H1 (cell line): ENCODE measurements around the gene ADGRV1. TPM values are rescaled to one million over a fixed set of nuclear protein-coding genes. Genes with fewer than 3 reads are reported as not detected.

Experiments
- BACH1 ChIP-seq: IDR thresholded peaks from 2 replicates; pipeline ENCODE4 v1.6.1; 2012; ENCODE audit warnings: low read length, improper control_type of control experiment
- polyA plus RNA-seq, 7 experiments: library from polyadenylated mRNA; depleted of rRNA in 3 of 7; stranded (reverse) in 5 of 7; unstranded in 2 of 7; fragments of >200 nt in 5 of 7; fragments of 200-250 nt in 2 of 7; gene quantifications; 1 replicate in 5 of 7; 2 replicates in 1 of 7; 4 replicates in 1 of 7; pipeline versions ENCODE4 v1.2.1 to v1.2.3, GENCODE V29; 2011 to 2013; ENCODE audit warnings: missing spikeins in 2 of 7, mixed read lengths in 2 of 7
- total RNA-seq: library from RNA; stranded (reverse); fragmentation: NEBNext Ultra II Directional; extraction: Animal tissue kit (Norgen Biotek cat#: 25700); gene quantifications from 2 replicates; pipeline ENCODE4 v1.2.1, GENCODE V29; 2021
- TF ChIP-seq, protein P1 (sequence below): fragments of 300-600 bp; sonication (generic); IDR thresholded peaks from 2 replicates; pipeline ENCODE4 v1.7.1; 2012; ENCODE audit warnings: low read length, moderate library complexity, mild to moderate bottlenecking, inconsistent platforms; ENCODE audit not compliant: insufficient replicate concordance

The ADGRV1 gene
- total and polyA plus RNA-seq, 2 of the 8 experiments (the other 6 are each of a cell fraction or from before 2014, with no cell fraction given) = 53.1 to 62.2 TPM

DNA sequence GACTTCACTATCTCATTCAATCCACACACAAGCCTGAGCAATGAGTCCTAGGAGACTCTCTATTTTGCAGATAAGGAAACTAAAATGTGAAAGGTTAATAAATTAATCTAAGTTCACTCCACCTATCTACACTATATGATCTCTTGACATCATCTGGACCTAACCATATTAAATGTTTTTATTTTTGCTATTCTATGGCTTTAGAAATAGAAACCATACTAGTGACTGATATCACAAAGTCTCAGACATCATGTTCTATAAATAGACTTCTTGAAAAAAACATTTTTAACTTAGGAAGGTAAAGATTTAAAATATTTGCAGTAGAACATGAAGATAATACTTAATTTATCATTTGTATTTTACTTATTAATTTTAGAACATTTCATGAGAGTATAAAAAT lies 9.4 kb upstream of the ADGRV1 start (continued):
- TF ChIP-seq, protein P1, sequence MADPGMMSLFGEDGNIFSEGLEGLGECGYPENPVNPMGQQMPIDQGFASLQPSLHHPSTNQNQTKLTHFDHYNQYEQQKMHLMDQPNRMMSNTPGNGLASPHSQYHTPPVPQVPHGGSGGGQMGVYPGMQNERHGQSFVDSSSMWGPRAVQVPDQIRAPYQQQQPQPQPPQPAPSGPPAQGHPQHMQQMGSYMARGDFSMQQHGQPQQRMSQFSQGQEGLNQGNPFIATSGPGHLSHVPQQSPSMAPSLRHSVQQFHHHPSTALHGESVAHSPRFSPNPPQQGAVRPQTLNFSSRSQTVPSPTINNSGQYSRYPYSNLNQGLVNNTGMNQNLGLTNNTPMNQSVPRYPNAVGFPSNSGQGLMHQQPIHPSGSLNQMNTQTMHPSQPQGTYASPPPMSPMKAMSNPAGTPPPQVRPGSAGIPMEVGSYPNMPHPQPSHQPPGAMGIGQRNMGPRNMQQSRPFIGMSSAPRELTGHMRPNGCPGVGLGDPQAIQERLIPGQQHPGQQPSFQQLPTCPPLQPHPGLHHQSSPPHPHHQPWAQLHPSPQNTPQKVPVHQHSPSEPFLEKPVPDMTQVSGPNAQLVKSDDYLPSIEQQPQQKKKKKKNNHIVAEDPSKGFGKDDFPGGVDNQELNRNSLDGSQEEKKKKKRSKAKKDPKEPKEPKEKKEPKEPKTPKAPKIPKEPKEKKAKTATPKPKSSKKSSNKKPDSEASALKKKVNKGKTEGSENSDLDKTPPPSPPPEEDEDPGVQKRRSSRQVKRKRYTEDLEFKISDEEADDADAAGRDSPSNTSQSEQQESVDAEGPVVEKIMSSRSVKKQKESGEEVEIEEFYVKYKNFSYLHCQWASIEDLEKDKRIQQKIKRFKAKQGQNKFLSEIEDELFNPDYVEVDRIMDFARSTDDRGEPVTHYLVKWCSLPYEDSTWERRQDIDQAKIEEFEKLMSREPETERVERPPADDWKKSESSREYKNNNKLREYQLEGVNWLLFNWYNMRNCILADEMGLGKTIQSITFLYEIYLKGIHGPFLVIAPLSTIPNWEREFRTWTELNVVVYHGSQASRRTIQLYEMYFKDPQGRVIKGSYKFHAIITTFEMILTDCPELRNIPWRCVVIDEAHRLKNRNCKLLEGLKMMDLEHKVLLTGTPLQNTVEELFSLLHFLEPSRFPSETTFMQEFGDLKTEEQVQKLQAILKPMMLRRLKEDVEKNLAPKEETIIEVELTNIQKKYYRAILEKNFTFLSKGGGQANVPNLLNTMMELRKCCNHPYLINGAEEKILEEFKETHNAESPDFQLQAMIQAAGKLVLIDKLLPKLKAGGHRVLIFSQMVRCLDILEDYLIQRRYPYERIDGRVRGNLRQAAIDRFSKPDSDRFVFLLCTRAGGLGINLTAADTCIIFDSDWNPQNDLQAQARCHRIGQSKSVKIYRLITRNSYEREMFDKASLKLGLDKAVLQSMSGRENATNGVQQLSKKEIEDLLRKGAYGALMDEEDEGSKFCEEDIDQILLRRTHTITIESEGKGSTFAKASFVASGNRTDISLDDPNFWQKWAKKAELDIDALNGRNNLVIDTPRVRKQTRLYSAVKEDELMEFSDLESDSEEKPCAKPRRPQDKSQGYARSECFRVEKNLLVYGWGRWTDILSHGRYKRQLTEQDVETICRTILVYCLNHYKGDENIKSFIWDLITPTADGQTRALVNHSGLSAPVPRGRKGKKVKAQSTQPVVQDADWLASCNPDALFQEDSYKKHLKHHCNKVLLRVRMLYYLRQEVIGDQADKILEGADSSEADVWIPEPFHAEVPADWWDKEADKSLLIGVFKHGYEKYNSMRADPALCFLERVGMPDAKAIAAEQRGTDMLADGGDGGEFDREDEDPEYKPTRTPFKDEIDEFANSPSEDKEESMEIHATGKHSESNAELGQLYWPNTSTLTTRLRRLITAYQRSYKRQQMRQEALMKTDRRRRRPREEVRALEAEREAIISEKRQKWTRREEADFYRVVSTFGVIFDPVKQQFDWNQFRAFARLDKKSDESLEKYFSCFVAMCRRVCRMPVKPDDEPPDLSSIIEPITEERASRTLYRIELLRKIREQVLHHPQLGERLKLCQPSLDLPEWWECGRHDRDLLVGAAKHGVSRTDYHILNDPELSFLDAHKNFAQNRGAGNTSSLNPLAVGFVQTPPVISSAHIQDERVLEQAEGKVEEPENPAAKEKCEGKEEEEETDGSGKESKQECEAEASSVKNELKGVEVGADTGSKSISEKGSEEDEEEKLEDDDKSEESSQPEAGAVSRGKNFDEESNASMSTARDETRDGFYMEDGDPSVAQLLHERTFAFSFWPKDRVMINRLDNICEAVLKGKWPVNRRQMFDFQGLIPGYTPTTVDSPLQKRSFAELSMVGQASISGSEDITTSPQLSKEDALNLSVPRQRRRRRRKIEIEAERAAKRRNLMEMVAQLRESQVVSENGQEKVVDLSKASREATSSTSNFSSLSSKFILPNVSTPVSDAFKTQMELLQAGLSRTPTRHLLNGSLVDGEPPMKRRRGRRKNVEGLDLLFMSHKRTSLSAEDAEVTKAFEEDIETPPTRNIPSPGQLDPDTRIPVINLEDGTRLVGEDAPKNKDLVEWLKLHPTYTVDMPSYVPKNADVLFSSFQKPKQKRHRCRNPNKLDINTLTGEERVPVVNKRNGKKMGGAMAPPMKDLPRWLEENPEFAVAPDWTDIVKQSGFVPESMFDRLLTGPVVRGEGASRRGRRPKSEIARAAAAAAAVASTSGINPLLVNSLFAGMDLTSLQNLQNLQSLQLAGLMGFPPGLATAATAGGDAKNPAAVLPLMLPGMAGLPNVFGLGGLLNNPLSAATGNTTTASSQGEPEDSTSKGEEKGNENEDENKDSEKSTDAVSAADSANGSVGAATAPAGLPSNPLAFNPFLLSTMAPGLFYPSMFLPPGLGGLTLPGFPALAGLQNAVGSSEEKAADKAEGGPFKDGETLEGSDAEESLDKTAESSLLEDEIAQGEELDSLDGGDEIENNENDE = no peak
- no peak for TF ChIP-seq BACH1
- TF ChIP-seq, all 59 proteins: peak for 0
